CD14-positive monocyte (primary cell): ENCODE results near the gene OSBP2. TPM values are rescaled to one million over a fixed set of nuclear protein-coding genes. Genes with fewer than 3 reads are reported as not detected.

Experiments used
- DNase-seq, 3 donors: peaks; one replicate each; pipeline ENCODE4 v3.0.0-alpha.2; 2011 to 2022
- H2AFZ ChIP-seq: 2 replicates; pipeline ENCODE4 v1.6.0; 2012; ENCODE audit warnings: mild to moderate bottlenecking, low read depth, low read length, inconsistent platforms; ENCODE audit not compliant: insufficient read depth, poor library complexity, severe bottlenecking
- H3K27ac ChIP-seq, 2 donors: 1 replicate in 1 of 2; 2 replicates in 1 of 2; pipeline ENCODE4 v1.5.1; 2012 to 2013; ENCODE audit warnings: low read length in 2 of 2, control low read depth in 1 of 2, inconsistent platforms in 1 of 2, low read depth in 1 of 2, mild to moderate bottlenecking in 1 of 2
- H3K27me3 ChIP-seq, 2 donors: one replicate each; pipeline versions ENCODE4 v1.6.0 to v1.6.1; 2011 to 2013; ENCODE audit warnings: low read length in 2 of 2; ENCODE audit not compliant: control insufficient read depth in 2 of 2, insufficient read depth in 2 of 2
- H3K36me3 ChIP-seq, 2 donors: replicated peaks in 1 of 2; 1 replicate in 1 of 2; 2 replicates in 1 of 2; pipeline versions ENCODE4 v1.5.1 to v1.6.1; 2012 to 2013; ENCODE audit warnings: low read length in 2 of 2, control low read depth in 1 of 2, inconsistent platforms in 1 of 2, mild to moderate bottlenecking in 1 of 2; ENCODE audit not compliant: insufficient read depth in 2 of 2, control insufficient read depth in 1 of 2
- H3K4me1 ChIP-seq, 2 donors: 1 replicate in 1 of 2; 2 replicates in 1 of 2; pipeline versions ENCODE4 v1.5.1 to v1.6.1; 2012 to 2013; ENCODE audit warnings: low read length in 2 of 2, control low read depth in 1 of 2, inconsistent platforms in 1 of 2, mild to moderate bottlenecking in 1 of 2, moderate library complexity in 1 of 2; ENCODE audit not compliant: insufficient read depth in 2 of 2, control insufficient read depth in 1 of 2
- H3K4me2 ChIP-seq: replicated peaks from 2 replicates; pipeline ENCODE3; 2012; ENCODE audit warnings: low read length, moderate library complexity, mild to moderate bottlenecking; ENCODE audit not compliant: poor library complexity, severe bottlenecking; ENCODE audit errors: extremely low read depth
- H3K4me3 ChIP-seq, 3 experiments: fragments of 200-600 bp in 1 of 3; sonication (generic) in 1 of 3; replicated peaks in 1 of 3; 1 replicate in 2 of 3; 2 replicates in 1 of 3; pipeline ENCODE4 v1.5.1; 2011 to 2013; ENCODE audit warnings: low read length in 3 of 3, mild to moderate bottlenecking in 3 of 3, control low read depth in 2 of 3, low read depth in 2 of 3, inconsistent platforms in 1 of 3, moderate library complexity in 1 of 3
- H3K79me2 ChIP-seq: 2 replicates; pipeline ENCODE4 v1.6.0; 2012; ENCODE audit warnings: mild to moderate bottlenecking, control low read depth, inconsistent platforms, low read length, moderate library complexity; ENCODE audit not compliant: insufficient read depth
- H3K9ac ChIP-seq: 2 replicates; pipeline ENCODE4 v1.6.0; 2017; ENCODE audit warnings: low read length, mild to moderate bottlenecking; ENCODE audit not compliant: insufficient read depth, poor library complexity, severe bottlenecking
- H3K9me3 ChIP-seq, 2 donors: replicated peaks in 1 of 2; 1 replicate in 1 of 2; 2 replicates in 1 of 2; pipeline versions ENCODE4 v1.5.1 to v1.6.1; 2012 to 2013; ENCODE audit warnings: low read length in 2 of 2, control low read depth in 1 of 2; ENCODE audit not compliant: control insufficient read depth in 1 of 2, insufficient read depth in 1 of 2
- H4K20me1 ChIP-seq: 2 replicates; pipeline ENCODE4 v1.6.0; 2012; ENCODE audit warnings: mild to moderate bottlenecking, low read length, control low read depth, moderate library complexity; ENCODE audit not compliant: insufficient read depth
- H3K27ac Mint-ChIP-seq, 7 donors: one replicate each; pipeline ENCODE4 v1.8.0; 2020; ENCODE audit warnings: mild to moderate bottlenecking in 7 of 7, mixed read lengths in 7 of 7, moderate library complexity in 6 of 7, inconsistent platforms in 2 of 7
- H3K27me3 Mint-ChIP-seq, 3 donors: one replicate each; pipeline ENCODE4 v1.8.0; 2021 to 2022; ENCODE audit warnings: low read depth in 3 of 3, mild to moderate bottlenecking in 3 of 3, mixed read lengths in 3 of 3, moderate library complexity in 3 of 3, inconsistent platforms in 1 of 3
- H3K36me3 Mint-ChIP-seq, 2 donors: one replicate each; pipeline ENCODE4 v1.8.0; 2020; ENCODE audit warnings: mixed read lengths in 2 of 2, inconsistent platforms in 1 of 2, mild to moderate bottlenecking in 1 of 2
- H3K4me1 Mint-ChIP-seq: one replicate; pipeline ENCODE4 v1.8.0; 2020; ENCODE audit warnings: mild to moderate bottlenecking, mixed read lengths
- H3K4me3 Mint-ChIP-seq, 2 donors: one replicate each; pipeline ENCODE4 v1.8.0; 2020; ENCODE audit warnings: mild to moderate bottlenecking in 2 of 2, mixed read lengths in 2 of 2, moderate library complexity in 1 of 2
- H3K9me3 Mint-ChIP-seq, 7 donors: one replicate each; pipeline ENCODE4 v1.8.0; 2020 to 2022; ENCODE audit warnings: mixed read lengths in 7 of 7, mild to moderate bottlenecking in 6 of 7, moderate library complexity in 6 of 7, inconsistent platforms in 2 of 7
- CTCF ChIP-seq: fragments of 200-600 bp; IDR thresholded peaks from one replicate; pipeline ENCODE4 v1.8.0; 2022; ENCODE audit warnings: antibody characterized with exemption, mild to moderate bottlenecking
- WGBS: methylation state at CpG from one replicate; pipeline ENCODE4 v1.1.5; 2013; ENCODE audit warnings: missing lambda C conversion rate; ENCODE audit not compliant: insufficient coverage; 5-methylcytosine and 5-hydroxymethylcytosine counted together
- intact Hi-C, 2 donors: fragments of 100-400 bp; cut with micrococcal nuclease; formaldehyde crosslinking; loops; one replicate each; pipeline versions ENCODE4 v1.15.0 to v1.15.1; 2023
- polyA plus RNA-seq, 3 donors: library from polyadenylated mRNA; depleted of rRNA in 1 of 3; unstranded in 2 of 3; stranded (reverse) in 1 of 3; fragments of 300-500 nt in 2 of 3; fragments of >200 nt in 1 of 3; fragmentation: Illumina TruSeq in 2 of 3; gene quantifications; 1 replicate in 2 of 3; 2 replicates in 1 of 3; pipeline ENCODE4 v1.2.3, GENCODE V29; 2012 to 2021

The OSBP2 gene
- polyA plus RNA-seq, 3 donors: 0.21 to 0.54 TPM; not detected in 1

- H3K9me3 ChIP-seq: no peaks in the 10 kb centered on the region
- no peak overlapping the region for H3K4me3 ChIP-seq
- no peak overlapping the region for H2AFZ ChIP-seq
- Mint-ChIP-seq H3K27me3 (peaks cover 0 to 2% (median 0%) of the 10 kb centered on the region in 3 donors), H3K36me3 (no peaks in the 10 kb centered on the region), H3K4me3 (no peak overlapping the region), H3K27ac (no peak overlapping the region), H3K4me1 (no peaks in the 10 kb centered on the region), H3K9me3 (no peaks in the 10 kb centered on the region)
- DNase-seq: no peak
- H3K27me3 ChIP-seq: no peaks in the 10 kb centered on the region
- H3K9ac ChIP-seq: no peak overlapping the region
- 95% methylated on average over 5 of the region's 5 CpGs for WGBS
- no peak for TF ChIP-seq CTCF
- no peaks in the 10 kb centered on the region for H4K20me1 ChIP-seq
- no peaks in the 10 kb centered on the region for H3K36me3 ChIP-seq
- intact Hi-C loops: no loop called here
- H3K79me2 ChIP-seq: no peaks in the 10 kb centered on the region
- no peak overlapping the region for H3K4me2 ChIP-seq
- H3K4me1 ChIP-seq: no peaks in the 10 kb centered on the region
- no peak overlapping the region for H3K27ac ChIP-seq
Measured at GRCh38 chr22:30880847-30881246, 186.2 kb downstream of the OSBP2 start.

GRCh38 chr22:30881361-30882183, 186.9 kb downstream of the OSBP2 start:
- Mint-ChIP-seq H3K27me3 (peaks cover 0 to 2% (median 0%) of the 10 kb centered on the region in 3 donors), H3K27ac (no peak overlapping the region), H3K9me3 (no peaks in the 10 kb centered on the region), H3K4me1 (no peaks in the 10 kb centered on the region), H3K4me3 (no peak overlapping the region), H3K36me3 (no peaks in the 10 kb centered on the region)
- TF ChIP-seq CTCF: no peak
- intact Hi-C loops: no loop called here
- Histone ChIP-seq H3K27ac (no peak overlapping the region), H3K4me3 (no peak overlapping the region), H3K4me1 (no peaks in the 10 kb centered on the region), H4K20me1 (no peaks in the 10 kb centered on the region), H3K36me3 (no peaks in the 10 kb centered on the region), H3K79me2 (no peaks in the 10 kb centered on the region), H3K9me3 (no peaks in the 10 kb centered on the region), H3K4me2 (no peak overlapping the region), H2AFZ (no peak overlapping the region), H3K27me3 (no peaks in the 10 kb centered on the region), H3K9ac (no peak overlapping the region)
- WGBS: 87% methylated on average over 13 of the region's 14 CpGs
- no peak for DNase-seq
